ENCODE results near the gene BAIAP2.

DNA sequence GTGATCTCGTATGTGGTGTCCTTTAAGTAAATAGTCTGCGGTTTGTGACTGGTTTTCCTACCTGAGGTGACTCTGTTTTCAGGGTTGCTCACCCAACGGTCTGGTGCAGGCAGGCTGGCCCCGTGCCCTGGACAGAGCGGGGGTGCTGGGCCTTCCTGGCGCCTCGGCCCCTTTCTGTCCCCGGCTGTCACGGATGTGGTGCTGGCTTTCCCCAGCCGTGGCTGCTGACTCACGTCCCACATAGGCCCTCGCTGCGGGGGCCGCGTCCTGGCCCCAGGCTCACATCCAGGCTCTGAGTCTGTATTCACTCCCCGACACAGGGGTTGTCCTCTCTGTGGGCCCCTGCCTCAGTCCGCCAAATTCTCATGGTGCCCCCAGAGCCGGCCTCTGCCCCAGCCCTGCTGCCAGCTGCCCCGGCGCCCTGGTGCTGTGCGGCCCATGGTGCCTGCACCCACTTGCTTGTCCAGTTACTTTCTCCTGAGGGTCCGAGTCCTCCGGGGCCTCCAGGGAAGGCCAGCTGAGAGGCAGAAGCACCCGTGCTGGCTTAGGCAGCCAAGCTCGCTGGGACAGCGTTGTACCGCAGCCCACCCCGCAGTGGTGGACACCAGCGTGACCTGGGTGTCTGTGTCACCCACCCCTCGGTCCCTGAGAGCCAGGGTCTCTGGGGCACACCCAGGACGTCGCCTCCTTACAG lies 37.4 kb upstream of the BAIAP2 start:
- no peak for TF ChIP-seq POLR2AphosphoS5 (IDR thresholded peaks at IDR 0.05; ENCODE audit: borderline replicate concordance, low read depth, low read length)
- TF ChIP-seq EZH2 (IDR thresholded peaks at IDR 0.05): no peak
- no peak for TF ChIP-seq FOXP2 (optimal IDR thresholded peaks at IDR 0.05; ENCODE audit: control extremely low read depth, extremely low read length, insufficient read depth)
